ENCODE results near the gene RAB3IL1.

The RAB3IL1 gene

GRCh38 chr11:61952882-61953281 is 35.5 kb upstream of the RAB3IL1 start:
- DNase-seq (ENCODE audit: low read depth), result no peak

DNA sequence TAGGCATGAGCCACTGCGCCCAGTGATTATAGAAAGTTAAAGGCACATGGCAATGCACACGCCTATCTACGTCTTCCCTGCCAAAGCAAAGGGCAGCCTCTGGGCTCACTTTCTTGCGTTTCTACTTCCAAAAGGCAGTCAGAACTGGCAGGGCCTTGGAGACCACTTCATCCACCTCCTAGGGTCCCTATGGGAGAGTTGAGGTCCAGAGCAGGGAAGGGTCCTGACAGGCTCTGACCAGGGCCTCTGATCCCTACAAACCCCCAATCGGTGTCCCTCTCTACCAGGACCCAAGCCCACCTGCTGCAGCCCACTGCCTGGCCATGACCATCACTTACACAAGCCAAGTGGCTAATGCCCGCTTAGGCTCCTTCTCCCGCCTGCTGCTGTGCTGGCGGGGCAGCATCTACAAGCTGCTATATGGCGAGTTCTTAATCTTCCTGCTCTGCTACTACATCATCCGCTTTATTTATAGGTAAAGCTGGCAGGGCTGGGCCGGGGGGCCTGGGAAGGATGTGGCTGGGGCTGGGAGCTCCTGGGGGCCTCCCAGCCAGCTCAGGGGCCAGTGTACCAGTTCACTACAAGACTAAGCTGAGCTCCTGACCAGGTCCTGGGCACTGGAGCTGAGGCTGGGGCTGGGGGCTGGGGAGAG is 34.2 kb upstream of the RAB3IL1 start:
- no peak for DNase-seq (ENCODE audit: low read depth)

GRCh38 chr11:61950035-61950547 is 32.7 kb upstream of the RAB3IL1 start, which contains the start of gene BEST1:
BEST1 (plus strand) TSS chr11:61950351; CDS start chr11:61951807, 1,456 bp downstream.
- DNase-seq (ENCODE audit: low read depth), result no peak

DNA sequence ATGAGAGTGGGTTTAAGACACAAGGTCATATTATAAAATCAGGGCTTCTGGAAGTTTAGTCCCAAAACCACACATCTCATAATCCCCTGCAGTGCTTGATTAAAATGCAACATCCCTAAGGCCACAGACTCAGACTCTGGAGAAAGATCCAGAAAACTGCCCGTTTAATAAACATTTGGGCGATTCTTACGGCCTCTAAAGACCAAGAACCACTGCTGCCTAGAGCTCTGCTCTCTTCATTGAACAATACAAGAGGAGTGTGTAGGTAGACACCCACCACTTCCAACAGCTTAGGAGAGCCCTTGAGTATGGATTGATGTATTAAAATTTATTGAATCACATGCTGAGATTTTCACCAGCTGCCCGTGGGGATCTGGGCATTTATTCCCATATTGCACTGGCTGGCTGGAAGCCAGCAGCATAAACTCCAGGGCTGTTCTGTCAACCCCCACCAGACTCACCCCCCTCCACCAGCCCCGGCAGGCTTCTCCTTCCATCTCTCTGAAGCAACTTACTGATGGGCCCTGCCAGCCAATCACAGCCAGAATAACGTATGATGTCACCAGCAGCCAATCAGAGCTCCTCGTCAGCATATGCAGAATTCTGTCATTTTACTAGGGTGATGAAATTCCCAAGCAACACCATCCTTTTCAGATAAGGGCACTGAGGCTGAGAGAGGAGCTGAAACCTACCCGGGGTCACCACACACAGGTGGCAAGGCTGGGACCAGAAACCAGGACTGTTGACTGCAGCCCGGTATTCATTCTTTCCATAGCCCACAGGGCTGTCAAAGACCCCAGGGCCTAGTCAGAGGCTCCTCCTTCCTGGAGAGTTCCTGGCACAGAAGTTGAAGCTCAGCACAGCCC is 32.0 kb upstream of the RAB3IL1 start:
- no peak for DNase-seq (ENCODE audit: low read depth)

DNA sequence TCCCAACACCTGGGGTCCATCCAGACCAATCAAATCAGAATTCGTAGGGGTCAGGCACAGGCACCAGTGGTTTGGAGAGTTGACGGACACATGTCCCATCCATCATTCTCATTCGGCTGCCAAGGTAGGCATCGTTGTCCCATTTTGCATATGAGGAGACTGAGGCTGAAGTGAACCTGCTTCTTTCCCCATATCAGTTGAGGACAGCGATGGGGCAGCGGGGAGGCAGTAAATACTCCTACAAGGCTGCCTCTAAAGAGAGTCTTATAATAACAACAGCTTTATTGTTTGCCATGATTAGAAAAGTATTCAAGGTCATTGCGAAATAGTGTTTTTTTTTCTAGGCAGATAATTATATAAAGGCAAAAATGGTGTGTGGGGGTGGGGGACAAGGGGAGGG is 31.1 kb upstream of the RAB3IL1 start:
- DNase-seq (ENCODE audit: low read depth), result no peak

GRCh38 chr11:61947486-61948210 is 30.3 kb upstream of the RAB3IL1 start:
- peak; percentile 51 for DNase-seq (ENCODE audit: low read depth)

- no peak for DNase-seq (ENCODE audit: low read depth)
These were observed 29.5 kb upstream of the RAB3IL1 start for GRCh38 chr11:61946894-61947293.

GRCh38 chr11:61945191-61945590 is 27.8 kb upstream of the RAB3IL1 start:
- no peak for DNase-seq (ENCODE audit: low read depth)

DNA sequence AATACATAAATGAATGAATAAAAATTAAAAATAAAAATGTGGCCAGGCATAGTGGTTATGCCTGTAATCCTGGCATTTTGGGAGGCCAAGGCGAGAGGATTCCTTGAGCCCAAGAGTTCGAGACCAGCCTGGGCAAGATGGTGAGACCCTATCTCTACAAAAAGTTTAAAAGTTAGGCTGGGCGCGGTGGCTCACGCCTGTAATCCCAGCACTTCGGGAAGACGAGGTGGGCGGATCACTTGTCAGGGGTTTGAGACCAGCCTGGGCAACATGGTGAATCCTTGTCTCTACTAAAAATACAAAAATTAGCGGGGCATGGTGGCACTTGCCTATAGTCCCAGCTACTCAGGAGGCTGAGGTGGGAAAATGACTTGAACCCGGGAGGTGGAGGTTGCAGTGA is 23.1 kb upstream of the RAB3IL1 start:
- no peak for DNase-seq (ENCODE audit: low read depth)

DNA sequence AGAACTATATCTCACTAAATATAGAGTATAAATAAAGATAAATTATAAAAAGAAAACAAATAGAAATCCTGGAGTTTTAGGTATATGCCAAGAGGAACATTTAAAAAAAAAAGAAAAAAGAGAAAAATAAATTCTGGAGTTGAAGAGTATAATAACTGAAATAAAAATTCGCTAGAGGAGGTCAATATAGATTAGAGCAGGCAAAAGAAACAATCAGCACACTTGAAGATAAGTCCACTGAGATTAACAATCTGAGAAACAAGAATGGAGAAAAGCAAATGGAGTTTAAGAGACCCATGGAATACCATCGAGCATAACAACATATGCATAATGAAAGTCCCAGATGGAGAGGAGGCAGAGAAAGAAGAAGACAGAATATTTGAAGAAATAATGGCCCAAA is 18.5 kb upstream of the RAB3IL1 start:
- DNase-seq (ENCODE audit: low read depth), result no peak

- DNase-seq (ENCODE audit: low read depth), result no peak
These were observed 13.6 kb upstream of the RAB3IL1 start for GRCh38 chr11:61930933-61931332.

DNA sequence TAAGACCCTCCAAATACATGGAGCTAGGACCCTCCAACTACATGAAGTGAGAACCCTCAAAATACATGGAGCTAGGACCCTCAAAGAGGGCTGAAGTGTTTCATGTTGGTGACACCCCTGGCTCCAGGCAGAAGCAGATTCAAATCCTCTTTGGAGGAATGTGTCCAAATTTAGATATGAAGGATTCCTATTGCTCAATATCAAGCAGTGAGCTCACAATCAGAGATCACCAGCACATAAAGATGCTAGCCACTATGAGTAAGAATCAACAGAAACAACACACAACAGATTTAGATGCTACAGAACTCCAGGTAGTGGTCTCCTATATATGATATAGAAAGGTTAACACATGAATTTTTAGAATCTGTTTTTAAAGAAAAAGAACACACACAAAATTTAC is 11.2 kb upstream of the RAB3IL1 start:
- no peak for DNase-seq (ENCODE audit: low read depth)

- no peak for DNase-seq (ENCODE audit: low read depth)
These were observed 10.1 kb upstream of the RAB3IL1 start for GRCh38 chr11:61927501-61927900.

DNA sequence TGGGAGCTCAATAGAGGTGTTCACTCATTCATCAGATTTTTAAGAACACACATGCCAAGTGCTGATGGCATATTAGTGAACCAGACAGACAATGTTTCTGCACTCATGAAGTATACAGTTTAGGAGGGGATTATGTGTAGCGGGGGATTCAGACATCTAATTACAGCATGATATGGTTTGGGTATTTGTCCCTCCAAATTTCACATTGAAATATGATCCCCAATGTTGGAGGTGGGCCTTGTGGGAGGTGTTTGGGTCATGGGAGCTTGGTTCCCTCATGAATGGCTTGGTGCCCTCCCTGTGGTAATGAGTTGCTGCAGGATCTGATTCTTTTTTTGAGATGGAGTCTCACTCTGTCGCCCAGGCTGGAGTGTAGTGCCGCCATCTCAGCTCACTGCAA is 8.9 kb upstream of the RAB3IL1 start:
- no peak for DNase-seq (ENCODE audit: low read depth)

- DNase-seq (ENCODE audit: low read depth), result no peak
These were observed 8.4 kb upstream of the RAB3IL1 start for GRCh38 chr11:61925736-61926135.

- DNase-seq (ENCODE audit: low read depth), result no peak
These were observed 6.7 kb upstream of the RAB3IL1 start for GRCh38 chr11:61924064-61924455.

DNA sequence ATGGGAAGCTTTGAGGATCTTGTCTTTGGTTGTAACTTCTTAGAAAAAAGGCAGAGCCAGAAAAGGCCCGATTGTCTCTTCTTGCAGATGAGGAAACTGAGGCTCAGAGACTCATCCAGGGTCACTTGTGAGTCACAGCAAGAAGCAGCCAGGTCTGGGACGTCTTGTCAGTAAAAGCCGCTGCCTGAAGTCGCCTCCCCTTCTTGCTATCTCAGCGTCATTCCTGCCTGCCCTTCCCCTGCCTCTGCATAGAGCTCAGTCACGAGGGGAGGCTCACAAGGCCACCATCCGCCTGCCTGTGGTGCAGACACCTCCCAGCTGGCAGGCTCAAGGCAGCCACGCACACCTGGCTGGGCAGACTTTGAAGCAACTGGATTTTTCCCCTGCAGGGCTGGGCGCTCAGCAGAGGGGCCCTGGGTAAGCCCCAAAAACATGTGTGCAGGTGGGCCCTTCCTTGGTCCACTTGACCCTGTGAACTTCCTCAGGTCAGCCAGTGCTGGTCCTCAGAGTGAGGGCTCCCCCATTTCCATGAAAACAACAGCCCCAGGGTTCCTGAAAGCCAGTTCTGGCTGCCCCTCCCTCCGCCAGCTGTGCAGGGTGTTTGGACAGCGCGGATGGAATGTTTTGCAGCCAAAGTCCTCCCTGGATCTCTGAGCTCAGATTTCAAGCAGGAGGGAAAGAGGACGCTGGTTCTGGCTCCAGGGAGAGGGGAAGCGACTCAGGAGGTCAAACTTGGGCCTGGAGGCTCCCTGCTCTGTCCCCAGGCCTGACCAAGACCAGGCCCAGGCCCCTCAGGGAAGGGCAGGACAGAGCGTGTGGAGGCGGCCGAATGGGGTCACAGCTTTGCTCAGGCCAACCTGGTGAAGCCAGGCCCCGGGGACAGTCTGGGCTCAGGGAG is 6.0 kb upstream of the RAB3IL1 start:
- no peak for DNase-seq (ENCODE audit: low read depth)

DNA sequence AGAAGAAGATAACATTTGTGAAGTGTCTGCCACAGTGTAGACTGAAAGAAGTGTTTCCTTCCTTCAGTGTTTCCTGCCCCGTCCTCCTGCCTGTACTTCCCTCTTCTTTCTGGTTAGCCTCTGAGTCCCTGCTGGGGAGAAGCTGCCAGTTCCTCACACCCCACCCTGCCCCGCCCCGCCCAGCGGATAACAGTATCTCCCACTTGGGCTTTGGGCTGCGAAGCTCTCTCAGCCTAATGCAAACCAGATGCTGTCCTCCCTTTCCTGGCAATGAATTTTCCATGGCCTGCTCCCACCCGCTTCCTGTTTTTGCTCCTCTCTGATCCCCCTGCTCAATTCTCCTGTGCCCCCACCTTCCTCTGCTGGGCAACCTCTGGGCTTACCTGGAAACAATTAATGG is 5.2 kb upstream of the RAB3IL1 start:
- DNase-seq (ENCODE audit: low read depth), result no peak

- DNase-seq (ENCODE audit: low read depth), result no peak
These were observed 4.1 kb upstream of the RAB3IL1 start for GRCh38 chr11:61921446-61921845.

GRCh38 chr11:61919705-61920631 is 2.6 kb upstream of the RAB3IL1 start:
- DNase-seq (ENCODE audit: low read depth), result no peak
